ENCODE results near the gene TAF11L2.
"Not testable (repeated sequence)": the region's sequence is repeated elsewhere in the genome, so short reads cannot be mapped to it uniquely, and the experiment has no call there.

Gene TAF11L2

DNA sequence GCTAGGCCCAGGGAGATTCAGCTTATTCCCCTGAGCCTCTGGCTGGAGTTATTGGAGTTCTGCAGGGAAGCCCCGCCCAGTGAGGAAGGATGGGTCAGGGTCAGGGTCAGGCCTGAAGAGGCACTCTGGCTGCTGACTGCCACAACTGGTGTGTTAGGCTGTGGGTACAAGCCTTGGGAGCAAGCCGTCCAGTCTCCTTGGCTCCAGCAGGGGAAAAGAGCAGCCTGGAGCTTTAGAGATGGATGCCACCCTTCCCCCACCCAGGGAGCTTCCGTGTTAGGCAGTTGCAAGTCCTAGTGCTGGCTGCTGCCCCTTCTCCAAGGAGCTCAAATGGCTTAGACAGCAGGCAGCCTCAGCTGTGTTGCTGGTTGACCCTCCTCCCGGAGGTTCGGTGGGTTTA lies 34.4 kb upstream of the TAF11L2 start:
- no peak for ATAC-seq
- TF ChIP-seq BACH2 (CRISPR knock-in tag; IDR thresholded peaks at IDR 0.05; ENCODE audit: borderline replicate concordance): no peak

- TF ChIP-seq SNAI2 (CRISPR knock-in tag; IDR thresholded peaks at IDR 0.05) (no peak), ZFP3 (CRISPR knock-in tag; IDR thresholded peaks at IDR 0.05) (no peak), CSDC2 (CRISPR knock-in tag; IDR thresholded peaks at IDR 0.05) (no peak), ESRRG (CRISPR knock-in tag; IDR thresholded peaks at IDR 0.05) (no peak), ZNF70 (CRISPR knock-in tag; IDR thresholded peaks at IDR 0.05) (no peak), ARNTL (CRISPR knock-in tag; IDR thresholded peaks at IDR 0.05; ENCODE audit: borderline replicate concordance, low read depth) (no peak), BACH2 (CRISPR knock-in tag; IDR thresholded peaks at IDR 0.05; ENCODE audit: borderline replicate concordance) (no peak), ZNF565 (CRISPR knock-in tag; conservative IDR thresholded peaks at IDR 0.05; ENCODE audit: low read depth) (no peak), ZC3H10 (CRISPR knock-in tag; IDR thresholded peaks at IDR 0.05) (no peak)
- TF ChIP-seq, protein P1, sequence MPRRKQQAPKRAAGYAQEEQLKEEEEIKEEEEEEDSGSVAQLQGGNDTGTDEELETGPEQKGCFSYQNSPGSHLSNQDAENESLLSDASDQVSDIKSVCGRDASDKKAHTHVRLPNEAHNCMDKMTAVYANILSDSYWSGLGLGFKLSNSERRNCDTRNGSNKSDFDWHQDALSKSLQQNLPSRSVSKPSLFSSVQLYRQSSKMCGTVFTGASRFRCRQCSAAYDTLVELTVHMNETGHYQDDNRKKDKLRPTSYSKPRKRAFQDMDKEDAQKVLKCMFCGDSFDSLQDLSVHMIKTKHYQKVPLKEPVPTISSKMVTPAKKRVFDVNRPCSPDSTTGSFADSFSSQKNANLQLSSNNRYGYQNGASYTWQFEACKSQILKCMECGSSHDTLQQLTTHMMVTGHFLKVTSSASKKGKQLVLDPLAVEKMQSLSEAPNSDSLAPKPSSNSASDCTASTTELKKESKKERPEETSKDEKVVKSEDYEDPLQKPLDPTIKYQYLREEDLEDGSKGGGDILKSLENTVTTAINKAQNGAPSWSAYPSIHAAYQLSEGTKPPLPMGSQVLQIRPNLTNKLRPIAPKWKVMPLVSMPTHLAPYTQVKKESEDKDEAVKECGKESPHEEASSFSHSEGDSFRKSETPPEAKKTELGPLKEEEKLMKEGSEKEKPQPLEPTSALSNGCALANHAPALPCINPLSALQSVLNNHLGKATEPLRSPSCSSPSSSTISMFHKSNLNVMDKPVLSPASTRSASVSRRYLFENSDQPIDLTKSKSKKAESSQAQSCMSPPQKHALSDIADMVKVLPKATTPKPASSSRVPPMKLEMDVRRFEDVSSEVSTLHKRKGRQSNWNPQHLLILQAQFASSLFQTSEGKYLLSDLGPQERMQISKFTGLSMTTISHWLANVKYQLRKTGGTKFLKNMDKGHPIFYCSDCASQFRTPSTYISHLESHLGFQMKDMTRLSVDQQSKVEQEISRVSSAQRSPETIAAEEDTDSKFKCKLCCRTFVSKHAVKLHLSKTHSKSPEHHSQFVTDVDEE (CRISPR knock-in tag; IDR thresholded peaks at IDR 0.05): no peak
- no peak for ATAC-seq
Measured at GRCh38 chr5:17470064-17470463, 28.0 kb upstream of the TAF11L2 start.

DNA sequence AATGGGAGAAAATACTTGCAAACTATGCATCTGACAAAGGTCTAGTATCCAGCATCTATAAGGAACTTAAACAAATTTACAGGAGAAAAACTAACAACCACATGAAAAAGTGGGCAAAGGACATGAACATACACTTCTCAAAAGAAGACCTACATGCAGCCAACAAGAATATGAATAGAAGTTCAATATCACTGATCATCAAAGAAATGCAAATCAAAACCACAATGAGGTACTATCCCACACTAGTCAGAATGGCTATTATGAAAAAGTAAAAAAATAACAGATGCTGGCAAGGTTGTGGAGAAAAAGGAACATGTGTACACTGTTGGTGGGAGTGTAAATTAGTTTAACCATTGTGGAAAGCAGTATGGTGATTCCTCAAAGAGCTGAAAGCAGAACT lies 23.0 kb upstream of the TAF11L2 start:
- ATAC-seq: not testable (repeated sequence)

- TF ChIP-seq RARB (CRISPR knock-in tag; IDR thresholded peaks at IDR 0.05): no peak
- no peak for TF ChIP-seq PPARA (CRISPR knock-in tag; IDR thresholded peaks at IDR 0.05; ENCODE audit: borderline replicate concordance)
- no peak for TF ChIP-seq TCF4 (CRISPR knock-in tag; IDR thresholded peaks at IDR 0.05; ENCODE audit: borderline replicate concordance)
- TF ChIP-seq ZNF70 (CRISPR knock-in tag; IDR thresholded peaks at IDR 0.05): no peak
- TF ChIP-seq ISL1 (CRISPR knock-in tag; IDR thresholded peaks at IDR 0.05): no peak
- TF ChIP-seq GLIS3 (CRISPR knock-in tag; IDR thresholded peaks at IDR 0.05): no peak
- no peak for TF ChIP-seq ZNF8 (CRISPR knock-in tag; IDR thresholded peaks at IDR 0.05)
- no peak for TF ChIP-seq CREB5 (CRISPR knock-in tag; IDR thresholded peaks at IDR 0.05; ENCODE audit: low read depth)
- no peak for TF ChIP-seq TOX (CRISPR knock-in tag; IDR thresholded peaks at IDR 0.05; ENCODE audit: borderline replicate concordance)
- TF ChIP-seq ZFP3 (CRISPR knock-in tag; IDR thresholded peaks at IDR 0.05): no peak
- TF ChIP-seq, protein P2, sequence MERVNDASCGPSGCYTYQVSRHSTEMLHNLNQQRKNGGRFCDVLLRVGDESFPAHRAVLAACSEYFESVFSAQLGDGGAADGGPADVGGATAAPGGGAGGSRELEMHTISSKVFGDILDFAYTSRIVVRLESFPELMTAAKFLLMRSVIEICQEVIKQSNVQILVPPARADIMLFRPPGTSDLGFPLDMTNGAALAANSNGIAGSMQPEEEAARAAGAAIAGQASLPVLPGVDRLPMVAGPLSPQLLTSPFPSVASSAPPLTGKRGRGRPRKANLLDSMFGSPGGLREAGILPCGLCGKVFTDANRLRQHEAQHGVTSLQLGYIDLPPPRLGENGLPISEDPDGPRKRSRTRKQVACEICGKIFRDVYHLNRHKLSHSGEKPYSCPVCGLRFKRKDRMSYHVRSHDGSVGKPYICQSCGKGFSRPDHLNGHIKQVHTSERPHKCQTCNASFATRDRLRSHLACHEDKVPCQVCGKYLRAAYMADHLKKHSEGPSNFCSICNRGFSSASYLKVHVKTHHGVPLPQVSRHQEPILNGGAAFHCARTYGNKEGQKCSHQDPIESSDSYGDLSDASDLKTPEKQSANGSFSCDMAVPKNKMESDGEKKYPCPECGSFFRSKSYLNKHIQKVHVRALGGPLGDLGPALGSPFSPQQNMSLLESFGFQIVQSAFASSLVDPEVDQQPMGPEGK (CRISPR knock-in tag; IDR thresholded peaks at IDR 0.05; ENCODE audit: borderline replicate concordance): no peak
- TF ChIP-seq ZNF565 (CRISPR knock-in tag; conservative IDR thresholded peaks at IDR 0.05; ENCODE audit: low read depth): no peak
- TF ChIP-seq ZFP30 (CRISPR knock-in tag; IDR thresholded peaks at IDR 0.05): no peak
- TF ChIP-seq, protein P3, sequence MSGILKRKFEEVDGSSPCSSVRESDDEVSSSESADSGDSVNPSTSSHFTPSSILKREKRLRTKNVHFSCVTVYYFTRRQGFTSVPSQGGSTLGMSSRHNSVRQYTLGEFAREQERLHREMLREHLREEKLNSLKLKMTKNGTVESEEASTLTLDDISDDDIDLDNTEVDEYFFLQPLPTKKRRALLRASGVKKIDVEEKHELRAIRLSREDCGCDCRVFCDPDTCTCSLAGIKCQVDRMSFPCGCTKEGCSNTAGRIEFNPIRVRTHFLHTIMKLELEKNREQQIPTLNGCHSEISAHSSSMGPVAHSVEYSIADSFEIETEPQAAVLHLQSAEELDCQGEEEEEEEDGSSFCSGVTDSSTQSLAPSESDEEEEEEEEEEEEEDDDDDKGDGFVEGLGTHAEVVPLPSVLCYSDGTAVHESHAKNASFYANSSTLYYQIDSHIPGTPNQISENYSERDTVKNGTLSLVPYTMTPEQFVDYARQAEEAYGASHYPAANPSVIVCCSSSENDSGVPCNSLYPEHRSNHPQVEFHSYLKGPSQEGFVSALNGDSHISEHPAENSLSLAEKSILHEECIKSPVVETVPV (CRISPR knock-in tag; IDR thresholded peaks at IDR 0.05): no peak
- ATAC-seq: no peak
Measured at GRCh38 chr5:17477043-17477442, 21.0 kb upstream of the TAF11L2 start.

All from SK-N-SH treated with all-trans-retinoic acid at 6 μM for 48 hours (cell line).